Body of pancreas (tissue), 4 donors: ENCODE measurements around the gene SLMAP.

Source experiments
- POLR2A ChIP-seq, 3 donors: fragments of 450-650 bp; IDR thresholded peaks; one replicate each; pipeline ENCODE4 v1.6.1; 2016; ENCODE audit warnings: antibody characterized with exemption in 3 of 3, mild to moderate bottlenecking in 2 of 3
- TF ChIP-seq, protein P1 (sequence below), 7 experiments: fragments of 450-650 bp in 4 of 7; fragments of 200-600 bp in 3 of 7; sonication (generic) in 3 of 7; IDR thresholded peaks; one replicate each; pipeline ENCODE4 v1.5.1; 2016 to 2019; ENCODE audit warnings: antibody characterized with exemption in 7 of 7

DNA sequence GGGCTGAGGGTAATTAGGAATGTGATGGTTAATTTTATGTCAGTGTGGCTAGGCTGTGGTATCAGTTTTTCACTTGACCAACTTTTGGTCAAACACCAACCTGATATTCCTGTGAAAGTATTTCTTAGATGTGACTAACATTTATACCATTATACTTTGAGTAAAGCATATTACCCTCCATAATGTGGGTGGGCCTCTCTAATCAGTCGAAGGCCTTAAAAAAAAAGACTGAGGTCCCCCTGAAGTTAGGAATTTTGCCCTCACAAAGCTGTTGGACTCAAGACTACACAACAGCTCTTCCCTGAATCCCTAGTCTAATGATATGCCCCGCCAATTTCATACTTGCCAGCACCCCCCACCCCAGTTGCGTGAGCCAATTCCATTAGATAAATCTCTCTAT, 12.5 kb downstream of the SLMAP start:
- no peak for TF ChIP-seq POLR2A (IDR thresholded peaks at IDR 0.05)
- TF ChIP-seq, protein P1, sequence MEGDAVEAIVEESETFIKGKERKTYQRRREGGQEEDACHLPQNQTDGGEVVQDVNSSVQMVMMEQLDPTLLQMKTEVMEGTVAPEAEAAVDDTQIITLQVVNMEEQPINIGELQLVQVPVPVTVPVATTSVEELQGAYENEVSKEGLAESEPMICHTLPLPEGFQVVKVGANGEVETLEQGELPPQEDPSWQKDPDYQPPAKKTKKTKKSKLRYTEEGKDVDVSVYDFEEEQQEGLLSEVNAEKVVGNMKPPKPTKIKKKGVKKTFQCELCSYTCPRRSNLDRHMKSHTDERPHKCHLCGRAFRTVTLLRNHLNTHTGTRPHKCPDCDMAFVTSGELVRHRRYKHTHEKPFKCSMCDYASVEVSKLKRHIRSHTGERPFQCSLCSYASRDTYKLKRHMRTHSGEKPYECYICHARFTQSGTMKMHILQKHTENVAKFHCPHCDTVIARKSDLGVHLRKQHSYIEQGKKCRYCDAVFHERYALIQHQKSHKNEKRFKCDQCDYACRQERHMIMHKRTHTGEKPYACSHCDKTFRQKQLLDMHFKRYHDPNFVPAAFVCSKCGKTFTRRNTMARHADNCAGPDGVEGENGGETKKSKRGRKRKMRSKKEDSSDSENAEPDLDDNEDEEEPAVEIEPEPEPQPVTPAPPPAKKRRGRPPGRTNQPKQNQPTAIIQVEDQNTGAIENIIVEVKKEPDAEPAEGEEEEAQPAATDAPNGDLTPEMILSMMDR (IDR thresholded peaks at IDR 0.05) = no peak
